HG02943 (cell line): ENCODE data around the gene STEAP3.

ENCODE experiments used
- ATAC-seq: cut with Tn5 transposase; IDR thresholded peaks from one replicate; pipeline ENCODE4 v1.9.1; 2021; ENCODE audit warnings: mild to moderate bottlenecking, low read depth, moderate library complexity; ENCODE audit not compliant: unreplicated experiment

The STEAP3 gene

GRCh38 chr2:119197529-119198239 is 25.9 kb upstream of the STEAP3 start:
- ATAC-seq, result no peak

- ATAC-seq, result no peak
These were observed 25.3 kb upstream of the STEAP3 start for GRCh38 chr2:119198240-119198840.

- ATAC-seq, result no peak
These were observed 21.8 kb upstream of the STEAP3 start for GRCh38 chr2:119201815-119202214.

- no peak for ATAC-seq
These were observed 20.9 kb upstream of the STEAP3 start for GRCh38 chr2:119202610-119203310.

- no peak for ATAC-seq
These were observed 19.1 kb upstream of the STEAP3 start for GRCh38 chr2:119204525-119204924.

GRCh38 chr2:119205001-119205706 is 18.5 kb upstream of the STEAP3 start:
- no peak for ATAC-seq

GRCh38 chr2:119206201-119206600 is 17.4 kb upstream of the STEAP3 start:
- no peak for ATAC-seq

GRCh38 chr2:119207447-119207846 is 16.2 kb upstream of the STEAP3 start:
- no peak for ATAC-seq

GRCh38 chr2:119208791-119209203 is 14.8 kb upstream of the STEAP3 start:
- no peak for ATAC-seq

- no peak for ATAC-seq
These were observed 11.4 kb upstream of the STEAP3 start for GRCh38 chr2:119212139-119212800.

- ATAC-seq, result no peak
These were observed 9.1 kb upstream of the STEAP3 start for GRCh38 chr2:119214453-119215037.

GRCh38 chr2:119216994-119217393 is 6.6 kb upstream of the STEAP3 start:
- ATAC-seq, result no peak

GRCh38 chr2:119218478-119219064 is 5.1 kb upstream of the STEAP3 start:
- ATAC-seq, result no peak

- ATAC-seq, result no peak
These were observed 3.8 kb upstream of the STEAP3 start for GRCh38 chr2:119219873-119220272.

GRCh38 chr2:119220720-119221301 is 2.8 kb upstream of the STEAP3 start:
- ATAC-seq, result no peak

GRCh38 chr2:119221609-119222008 is 2.0 kb upstream of the STEAP3 start:
- ATAC-seq, result no peak

- ATAC-seq, result no peak
These were observed 1.4 kb upstream of the STEAP3 start for GRCh38 chr2:119222213-119222612.

- ATAC-seq, result no peak
These were observed 642 bp upstream of the STEAP3 start for GRCh38 chr2:119222863-119223520.
